HG03108 (cell line): ENCODE results near the gene MT1M.
"Not testable (repeated sequence)": the region's sequence is repeated elsewhere in the genome, so short reads cannot be mapped to it uniquely, and the experiment has no call there.

Source experiments
- ATAC-seq: cut with Tn5 transposase; IDR thresholded peaks from one replicate; pipeline ENCODE4 v1.9.1; 2021; ENCODE audit warnings: moderate library complexity; ENCODE audit not compliant: unreplicated experiment

MT1M gene

GRCh38 chr16:56645838-56646237, 13.4 kb downstream of the MT1M start:
- ATAC-seq, result no peak

- ATAC-seq, result no peak
Measured at GRCh38 chr16:56647641-56648431, 15.4 kb downstream of the MT1M start.

- no peak for ATAC-seq
Measured at GRCh38 chr16:56649271-56649670, 16.8 kb downstream of the MT1M start.

- no peak for ATAC-seq
Measured at GRCh38 chr16:56649820-56650219, 17.4 kb downstream of the MT1M start.

- ATAC-seq, result no peak
Measured at GRCh38 chr16:56651586-56651985, 19.1 kb downstream of the MT1M start, which contains the start of gene MT1B. MT1B (plus strand) TSS chr16:56651886; CDS start chr16:56651954, 68 bp downstream.

- no peak for ATAC-seq
Measured at GRCh38 chr16:56652600-56652999, 20.1 kb downstream of the MT1M start.

GRCh38 chr16:56653218-56653617, 20.8 kb downstream of the MT1M start:
- no peak for ATAC-seq

GRCh38 chr16:56657555-56658326, 25.3 kb downstream of the MT1M start, which contains the start of gene MT1F:
MT1F (plus strand) TSS chr16:56657959; CDS start chr16:56658059, 100 bp downstream.
- ATAC-seq, result peak; percentile 43

- ATAC-seq, result no peak
Measured at GRCh38 chr16:56658327-56658875, 25.9 kb downstream of the MT1M start.

- no peak for ATAC-seq
Measured at GRCh38 chr16:56662357-56663354, 30.2 kb downstream of the MT1M start.

GRCh38 chr16:56664506-56664905, 32.0 kb downstream of the MT1M start:
- no peak for ATAC-seq

GRCh38 chr16:56665286-56666261, 33.1 kb downstream of the MT1M start:
- ATAC-seq, result not testable (repeated sequence)

- ATAC-seq, result no peak
Measured at GRCh38 chr16:56667581-56668571, 35.4 kb downstream of the MT1M start, which contains the start of gene MT1G. MT1G (minus strand) TSS chr16:56668065; CDS start chr16:56667993, 72 bp downstream.

- no peak for ATAC-seq
Measured at GRCh38 chr16:56669005-56669839, 36.8 kb downstream of the MT1M start, which contains the start of gene MT1H. MT1H (plus strand) TSS chr16:56669814; CDS start chr16:56669885, 71 bp downstream.

GRCh38 chr16:56669840-56670619, 37.6 kb downstream of the MT1M start:
- no peak for ATAC-seq

GRCh38 chr16:56670620-56670934, 38.1 kb downstream of the MT1M start:
- no peak for ATAC-seq
